Endothelial cell (in vitro differentiated cells): ENCODE measurements around the gene C10orf67. TPM values are rescaled to one million over a fixed set of nuclear protein-coding genes. Genes with fewer than 3 reads are reported as not detected.
A peak's percentile ranks its signal among the peaks of the same experiment; 100 is the strongest.

Source experiments
- DNase-seq: peaks from one replicate; pipeline ENCODE4 v3.0.0; 2021; ENCODE audit warnings: low spot score
- H3K27ac Mint-ChIP-seq: one replicate; pipeline ENCODE4 v1.8.0; 2021; ENCODE audit warnings: mixed read lengths, inconsistent platforms; ENCODE audit not compliant: unreplicated experiment
- H3K27me3 Mint-ChIP-seq: one replicate; pipeline ENCODE4 v1.8.0; 2021; ENCODE audit warnings: mild to moderate bottlenecking, moderate library complexity, mixed read lengths, inconsistent platforms; ENCODE audit not compliant: unreplicated experiment
- H3K36me3 Mint-ChIP-seq: one replicate; pipeline ENCODE4 v1.8.0; 2021; ENCODE audit warnings: mild to moderate bottlenecking, low read depth, mixed read lengths, inconsistent platforms; ENCODE audit not compliant: unreplicated experiment
- H3K4me1 Mint-ChIP-seq: one replicate; pipeline ENCODE4 v1.8.0; 2021; ENCODE audit warnings: mild to moderate bottlenecking, mixed read lengths, inconsistent platforms; ENCODE audit not compliant: unreplicated experiment
- H3K4me3 Mint-ChIP-seq: one replicate; pipeline ENCODE4 v1.8.0; 2021; ENCODE audit warnings: mild to moderate bottlenecking, mixed read lengths, inconsistent platforms; ENCODE audit not compliant: unreplicated experiment
- H3K9me3 Mint-ChIP-seq: one replicate; pipeline ENCODE4 v1.8.0; 2021; ENCODE audit warnings: mixed read lengths, inconsistent platforms; ENCODE audit not compliant: unreplicated experiment
- total RNA-seq: library from RNA; stranded (reverse); fragmentation: NEBNext Ultra II Directional; extraction: Animal tissue kit (Norgen Biotek cat#: 25700); gene quantifications from one replicate; pipeline ENCODE4 v1.2.1, GENCODE V29; 2021; ENCODE audit not compliant: unreplicated experiment
- TF ChIP-seq, protein P1 (sequence below): fragments of 200-600 bp; sonication (generic); IDR thresholded peaks from one replicate; pipeline ENCODE4 v1.5.0; 2021; ENCODE audit warnings: antibody characterized with exemption; ENCODE audit not compliant: unreplicated experiment

C10orf67 gene
- total RNA-seq, 1 donor from 2014 or later = not detected

DNA sequence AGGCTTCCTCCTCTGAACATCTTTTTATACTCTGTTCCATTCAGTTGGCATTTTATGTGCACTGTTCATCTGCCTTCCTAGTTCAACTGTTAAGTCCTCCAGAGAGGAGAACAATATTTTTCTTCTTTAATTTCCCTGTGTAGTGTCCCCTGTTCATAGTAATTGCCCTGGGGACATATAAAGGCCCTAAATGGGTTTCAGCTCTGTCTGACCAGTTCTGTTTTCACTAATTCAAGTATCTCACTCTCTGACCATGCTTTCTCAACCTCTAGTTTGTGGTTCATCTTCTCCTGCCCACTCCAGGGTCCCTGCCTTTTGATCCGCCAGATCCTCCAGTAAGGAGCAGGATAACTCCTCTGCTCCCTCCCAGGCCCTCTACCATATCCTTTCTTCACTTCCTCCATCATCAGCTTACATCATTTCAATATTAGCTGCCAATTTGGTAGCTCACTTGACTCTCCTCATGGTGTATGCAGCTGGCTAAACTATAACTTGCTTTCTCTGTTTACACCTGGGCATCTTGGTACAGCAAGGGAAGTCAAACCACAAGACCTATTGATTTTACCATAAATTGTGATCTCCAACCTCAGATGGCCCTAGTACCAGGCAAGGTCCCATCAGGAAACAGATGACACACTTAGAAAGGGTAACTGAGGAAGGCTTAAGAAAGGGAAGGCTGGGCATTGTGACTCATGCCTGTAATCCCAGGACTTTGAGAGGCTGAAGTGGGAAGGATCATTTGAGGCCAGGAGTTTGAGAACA lies 17.7 kb upstream of the C10orf67 start:
- TF ChIP-seq, protein P1, sequence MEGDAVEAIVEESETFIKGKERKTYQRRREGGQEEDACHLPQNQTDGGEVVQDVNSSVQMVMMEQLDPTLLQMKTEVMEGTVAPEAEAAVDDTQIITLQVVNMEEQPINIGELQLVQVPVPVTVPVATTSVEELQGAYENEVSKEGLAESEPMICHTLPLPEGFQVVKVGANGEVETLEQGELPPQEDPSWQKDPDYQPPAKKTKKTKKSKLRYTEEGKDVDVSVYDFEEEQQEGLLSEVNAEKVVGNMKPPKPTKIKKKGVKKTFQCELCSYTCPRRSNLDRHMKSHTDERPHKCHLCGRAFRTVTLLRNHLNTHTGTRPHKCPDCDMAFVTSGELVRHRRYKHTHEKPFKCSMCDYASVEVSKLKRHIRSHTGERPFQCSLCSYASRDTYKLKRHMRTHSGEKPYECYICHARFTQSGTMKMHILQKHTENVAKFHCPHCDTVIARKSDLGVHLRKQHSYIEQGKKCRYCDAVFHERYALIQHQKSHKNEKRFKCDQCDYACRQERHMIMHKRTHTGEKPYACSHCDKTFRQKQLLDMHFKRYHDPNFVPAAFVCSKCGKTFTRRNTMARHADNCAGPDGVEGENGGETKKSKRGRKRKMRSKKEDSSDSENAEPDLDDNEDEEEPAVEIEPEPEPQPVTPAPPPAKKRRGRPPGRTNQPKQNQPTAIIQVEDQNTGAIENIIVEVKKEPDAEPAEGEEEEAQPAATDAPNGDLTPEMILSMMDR = no peak
- no peak overlapping the region for H3K4me3 Mint-ChIP-seq
- H3K27me3 Mint-ChIP-seq = peaks cover 12% of the 10 kb centered on the region
- no peak for DNase-seq
- H3K4me1 Mint-ChIP-seq = peaks cover 2% of the 10 kb centered on the region
- no peaks in the 10 kb centered on the region for H3K9me3 Mint-ChIP-seq
- peak overlapping the region; percentile 7 for H3K27ac Mint-ChIP-seq
- H3K36me3 Mint-ChIP-seq = no peaks in the 10 kb centered on the region

DNA sequence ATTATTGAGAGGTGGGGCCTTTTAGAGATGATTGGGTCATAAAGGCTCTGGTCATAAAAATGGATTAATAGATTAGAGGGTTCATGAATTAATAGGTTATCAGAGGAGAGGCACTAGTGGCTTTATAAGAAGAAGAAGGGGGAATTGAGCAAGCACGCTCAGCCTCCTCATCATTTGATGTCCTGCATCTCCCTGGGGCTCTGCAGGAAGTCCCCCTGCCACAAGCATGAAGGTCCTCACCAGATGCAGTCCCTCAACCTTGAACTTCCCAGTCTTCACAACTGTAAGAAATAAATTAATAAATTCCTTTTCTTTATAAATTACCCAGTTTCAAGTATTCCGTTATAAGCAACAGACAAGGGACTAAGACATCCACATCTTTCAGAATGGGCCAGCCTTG lies 17.1 kb upstream of the C10orf67 start:
- Mint-ChIP-seq H3K27me3 (peaks cover 12% of the 10 kb centered on the region), H3K36me3 (no peaks in the 10 kb centered on the region), H3K27ac (no peak overlapping the region), H3K4me1 (peaks cover 2% of the 10 kb centered on the region), H3K4me3 (no peak overlapping the region), H3K9me3 (no peaks in the 10 kb centered on the region)
- no peak for DNase-seq
- TF ChIP-seq, protein P1 = no peak

DNA sequence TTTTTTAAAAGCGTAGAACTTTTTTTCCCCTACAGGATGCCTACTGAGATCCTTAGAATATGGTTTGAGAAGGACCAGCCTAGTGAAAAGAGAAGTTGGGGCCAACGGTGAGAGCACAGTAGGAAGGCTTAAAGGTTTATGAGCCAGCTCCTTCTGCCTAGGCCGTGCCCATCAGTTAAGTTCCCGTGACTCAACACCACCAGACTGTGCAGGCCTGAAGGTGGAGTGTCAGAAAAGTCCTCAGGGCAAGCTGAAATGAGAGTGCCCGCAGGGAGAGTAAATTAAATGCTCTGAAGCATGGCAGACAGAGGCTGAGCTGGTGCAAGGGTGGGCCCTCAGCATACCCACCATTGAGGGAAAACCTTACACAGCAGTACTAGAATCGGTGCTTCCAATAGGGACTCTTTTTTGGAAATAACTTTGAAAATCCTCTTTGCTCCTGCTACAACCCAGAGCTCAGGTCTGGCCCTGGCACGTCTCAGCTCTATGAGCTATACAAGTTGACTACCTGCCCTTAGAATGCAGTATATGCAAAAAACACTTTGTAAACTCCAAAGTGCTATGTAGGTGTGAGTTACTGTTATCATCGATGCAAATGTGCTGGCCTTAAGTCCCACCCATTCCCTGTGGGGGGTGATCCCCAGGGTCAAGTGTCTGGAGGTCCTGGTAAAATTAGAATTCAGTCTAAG lies 15.2 kb upstream of the C10orf67 start:
- H3K27ac Mint-ChIP-seq = no peak overlapping the region
- H3K4me1 Mint-ChIP-seq = peaks cover 2% of the 10 kb centered on the region
- peaks cover 12% of the 10 kb centered on the region for H3K27me3 Mint-ChIP-seq
- no peak overlapping the region for H3K4me3 Mint-ChIP-seq
- no peak for DNase-seq
- no peaks in the 10 kb centered on the region for H3K36me3 Mint-ChIP-seq
- TF ChIP-seq, protein P1 = no peak
- H3K9me3 Mint-ChIP-seq = no peaks in the 10 kb centered on the region

DNA sequence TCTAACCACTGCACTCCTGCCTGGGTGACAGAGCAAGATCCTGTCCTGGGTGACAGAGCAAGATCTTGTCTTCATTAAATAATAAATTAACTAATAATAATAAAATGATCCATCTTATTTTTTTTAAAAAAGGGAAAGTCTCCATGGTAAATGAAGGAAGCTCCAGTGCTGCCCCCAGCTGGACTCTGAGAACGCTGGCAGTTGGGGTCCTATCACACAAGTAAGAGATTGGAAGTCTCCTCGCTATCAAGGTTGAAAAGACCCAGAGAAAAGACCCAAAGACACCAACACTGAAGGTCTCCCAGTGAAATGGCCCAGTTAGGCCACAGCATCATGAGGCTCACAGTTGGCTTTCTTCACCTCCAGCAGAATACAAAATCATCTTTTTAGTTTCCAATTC lies 13.8 kb upstream of the C10orf67 start:
- Mint-ChIP-seq H3K9me3 (no peaks in the 10 kb centered on the region), H3K4me1 (no peaks in the 10 kb centered on the region), H3K36me3 (no peaks in the 10 kb centered on the region), H3K27ac (no peak overlapping the region), H3K27me3 (peaks cover 7% of the 10 kb centered on the region), H3K4me3 (no peak overlapping the region)
- TF ChIP-seq, protein P1 = no peak
- DNase-seq = peak; percentile 10

DNA sequence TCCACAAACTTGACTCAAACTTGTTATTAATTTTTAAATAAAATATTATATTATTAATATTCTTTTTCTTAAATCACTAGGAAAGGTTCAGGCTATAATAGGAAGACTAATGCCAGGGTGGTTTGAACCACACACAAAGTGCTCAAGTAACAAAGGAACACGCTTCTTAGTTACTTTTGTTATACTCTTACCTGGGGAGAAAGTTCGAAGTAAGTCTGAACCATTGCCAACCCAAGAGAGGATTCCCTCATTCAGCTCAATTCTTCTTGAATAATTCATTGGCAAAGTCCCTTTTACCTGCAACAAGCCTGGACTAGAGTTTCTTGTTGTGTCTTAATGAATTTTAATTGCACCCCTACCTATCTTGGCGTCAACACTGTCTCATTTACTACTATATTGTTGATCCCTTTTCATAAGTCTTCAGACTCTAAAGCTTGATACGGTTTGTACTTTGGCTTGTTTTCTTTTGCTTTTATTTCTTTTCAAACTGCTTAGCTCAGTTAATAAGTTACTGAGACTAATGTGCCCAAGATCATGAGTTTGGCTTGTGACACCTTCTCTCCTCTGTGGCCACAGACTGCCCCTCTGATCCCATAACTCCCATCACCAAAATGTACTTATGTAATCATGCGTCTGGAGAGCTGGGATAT lies 10.2 kb upstream of the C10orf67 start:
- Mint-ChIP-seq H3K36me3 (no peaks in the 10 kb centered on the region), H3K27me3 (peaks cover 1% of the 10 kb centered on the region), H3K4me1 (no peaks in the 10 kb centered on the region), H3K9me3 (no peaks in the 10 kb centered on the region), H3K27ac (no peak overlapping the region), H3K4me3 (no peak overlapping the region)
- DNase-seq = no peak
- TF ChIP-seq, protein P1 = no peak
